OCI-LY7 (cell line): ENCODE results near the gene RPL32. TPM values are rescaled to one million over a fixed set of nuclear protein-coding genes. Genes with fewer than 3 reads are reported as not detected.

Experiments
- BruUV-seq: library from RNA; stranded (reverse); fragments of 400-500 nt; replicated peaks from 2 replicates; lab custom pipeline; 2021; lab: Mats Ljungman, UMichigan
- CTCF ChIA-PET: fragments of 300-600 bp; sonication (Branson Sonifier 250); formaldehyde crosslinking; loops from one replicate; lab custom pipeline; 2022; ENCODE audit warnings: antibody characterized with exemption; ENCODE audit not compliant: unreplicated experiment; lab: Charles Lee
- POLR2A ChIA-PET: fragments of 300-600 bp; sonication (Branson Sonifier 250); formaldehyde crosslinking; loops from one replicate; lab custom pipeline; 2022; ENCODE audit warnings: antibody characterized with exemption; lab: Charles Lee
- DNase-seq: peaks from one replicate; pipeline ENCODE4 v3.0.0-alpha.2; 2015; ENCODE audit warnings: low spot score
- H2AFZ ChIP-seq: fragments of 200-600 bp; sonication (generic), shearing (Covaris generic); 2 replicates; pipeline ENCODE4 v1.6.1; 2014; ENCODE audit warnings: mild to moderate bottlenecking, antibody characterized with exemption, low read length, moderate library complexity
- H3K27ac ChIP-seq: fragments of 200-600 bp; sonication (generic); 2 replicates; pipeline ENCODE4 v1.5.1; 2014; ENCODE audit warnings: mixed run types, low read depth, mild to moderate bottlenecking, moderate library complexity, low read length, inconsistent platforms; ENCODE audit not compliant: poor library complexity, severe bottlenecking
- H3K36me3 ChIP-seq: fragments of 200-600 bp; sonication (generic); 2 replicates; pipeline ENCODE4 v1.6.1; 2014; ENCODE audit warnings: mild to moderate bottlenecking, antibody characterized with exemption, low read length, moderate library complexity, mixed read lengths; ENCODE audit not compliant: insufficient read depth
- H3K4me1 ChIP-seq: fragments of 200-600 bp; sonication (generic); 2 replicates; pipeline ENCODE4 v1.5.1; 2014; ENCODE audit warnings: mild to moderate bottlenecking, low read length; ENCODE audit not compliant: insufficient read depth, poor library complexity, severe bottlenecking
- H3K4me2 ChIP-seq: fragments of 200-600 bp; sonication (generic); 2 replicates; pipeline ENCODE4 v1.6.1; 2014; ENCODE audit warnings: mild to moderate bottlenecking, low read length
- H3K4me3 ChIP-seq: fragments of 200-600 bp; sonication (generic); 2 replicates; pipeline ENCODE4 v1.5.1; 2014; ENCODE audit warnings: mild to moderate bottlenecking, low read depth, low read length; ENCODE audit not compliant: poor library complexity, severe bottlenecking
- H3K79me2 ChIP-seq: fragments of 200-600 bp; sonication (generic); 2 replicates; pipeline ENCODE4 v1.6.1; 2016; ENCODE audit warnings: low read depth, mild to moderate bottlenecking, low read length, moderate library complexity, mixed read lengths; ENCODE audit not compliant: insufficient read depth
- H3K9me2 ChIP-seq: fragments of 200-600 bp; sonication (generic); 2 replicates; pipeline ENCODE4 v1.6.1; 2016; ENCODE audit warnings: mild to moderate bottlenecking, low read length, mixed read lengths; ENCODE audit not compliant: insufficient read depth
- H3K9me3 ChIP-seq: fragments of 200-600 bp; sonication (generic); 2 replicates; pipeline ENCODE4 v1.6.1; 2014; ENCODE audit warnings: mild to moderate bottlenecking, mixed run types, low read length, mixed read lengths
- H4K20me1 ChIP-seq: fragments of 200-600 bp; sonication (generic); 2 replicates; pipeline ENCODE4 v1.6.1; 2014; ENCODE audit warnings: mild to moderate bottlenecking, antibody characterized with exemption, low read length, moderate library complexity, mixed read lengths; ENCODE audit not compliant: insufficient read depth
- CTCF ChIP-seq: fragments of 200-600 bp; sonication (generic); conservative IDR thresholded peaks from 2 replicates; pipeline ENCODE4 v1.5.1; 2014; ENCODE audit warnings: mild to moderate bottlenecking, antibody characterized with exemption, low read length, moderate library complexity, mixed read lengths
- EZH2phosphoT487 ChIP-seq: fragments of 200-600 bp; sonication (generic); IDR thresholded peaks from 2 replicates; pipeline ENCODE4 v1.6.1; 2018; ENCODE audit warnings: low read depth, borderline replicate concordance, mild to moderate bottlenecking, mixed run types, antibody characterized with exemption, low read length, moderate library complexity, mixed read lengths
- intact Hi-C: fragments of 100-400 bp; cut with micrococcal nuclease; formaldehyde crosslinking; loops from one replicate; pipeline ENCODE4 v1.10.0; 2022; ENCODE audit not compliant: unreplicated experiment
- total RNA-seq, 2 experiments: library from RNA; depleted of rRNA in 1 of 2; stranded (reverse); fragments of >200 nt in 1 of 2; shearing (Covaris generic) in 1 of 2; gene quantifications; 2 replicates each; pipeline ENCODE4 v1.2.3, GENCODE V29; 2014 to 2022

The RPL32 gene
- total RNA-seq, 2 experiments from 2014 or later = 2,099 to 3,717 TPM

GRCh38 chr3:12797124-12797891 is 44.1 kb downstream of the RPL32 start:
- peaks cover 34% of the 10 kb centered on the region for H3K4me1 ChIP-seq
- H4K20me1 ChIP-seq = no peaks in the 10 kb centered on the region
- no peaks in the 10 kb centered on the region for H3K36me3 ChIP-seq
- ChIA-PET CTCF (interaction anchor here (0.6 to 1.0 kb wide), 3 partner anchors 10 to 126 kb away, joined by 3 to 4 read pairs (median 3); partner anchors contain the start of gene RPL32), POLR2A (interaction anchor here (0.6 to 1.5 kb wide), 3 partner anchors 24 to 228 kb away, joined by 3 to 5 read pairs (median 3); no protein-coding TSS in a partner anchor)
- no TSS peak for BruUV-seq
- H3K79me2 ChIP-seq = no peaks in the 10 kb centered on the region
- peak overlapping the region; percentile 90 for H3K4me2 ChIP-seq
- peak overlapping the region; percentile 73 for H3K4me3 ChIP-seq
- intact Hi-C loops = no loop called here
- no peaks in the 10 kb centered on the region for H3K9me3 ChIP-seq
- no peaks in the 10 kb centered on the region for H3K9me2 ChIP-seq
- H2AFZ ChIP-seq = peak overlapping the region; percentile 73; the same call in 1 of the 2 replicates
- TF ChIP-seq CTCF (no peak), EZH2phosphoT487 (no peak)
- peak; percentile 86 for DNase-seq
- H3K27ac ChIP-seq = peak overlapping the region; percentile 61

- intact Hi-C loops = no loop called here
- peak within 1 kb of the TSS; percentile 73 for H3K4me3 ChIP-seq
Measured at GRCh38 chr3:12796171-12797123, 44.9 kb downstream of the RPL32 start, which contains the start of gene CAND2. Gene CAND2 (plus strand): TSS chr3:12796680. CDS start chr3:12796721, 41 bp downstream.

More at GRCh38 chr3:12796171-12797123, 44.9 kb downstream of the RPL32 start, which contains the start of gene CAND2:
- no peaks in the 10 kb centered on the region for H3K79me2 ChIP-seq
- ChIA-PET POLR2A (interaction anchor here (0.7 to 1.5 kb wide), 3 partner anchors 23 to 227 kb away, joined by 3 to 5 read pairs (median 3); no protein-coding TSS in a partner anchor), CTCF (interaction anchor here (0.6 to 1.0 kb wide), 3 partner anchors 9 to 126 kb away, joined by 3 to 4 read pairs (median 3); partner anchors contain the start of gene RPL32)
- H2AFZ ChIP-seq = peak within 1 kb of the TSS; percentile 73
- H3K36me3 ChIP-seq = no peaks in the 10 kb centered on the region
- no peak for TF ChIP-seq EZH2phosphoT487
- TF ChIP-seq CTCF = no peak
- H3K9me2 ChIP-seq = no peaks in the 10 kb centered on the region
- peak; percentile 73 for DNase-seq
- H3K4me1 ChIP-seq = peaks cover 34% of the 10 kb centered on the region
- no peaks in the 10 kb centered on the region for H4K20me1 ChIP-seq
- BruUV-seq = no TSS peak
- H3K27ac ChIP-seq = peak within 1 kb of the TSS; percentile 61
- H3K4me2 ChIP-seq = peak within 1 kb of the TSS; percentile 90
- no peaks in the 10 kb centered on the region for H3K9me3 ChIP-seq
